IPS DF 19.7 (cell line): Measurements from ENCODE around the gene PDIA2.
"Not testable (repeated sequence)": the region's sequence is repeated elsewhere in the genome, so short reads cannot be mapped to it uniquely, and the experiment has no call there.

Experiments
- DNase-seq: peaks from one replicate; pipeline ENCODE4 v3.0.0-alpha.2; 2013; ENCODE audit warnings: low read depth, low spot score

The PDIA2 gene

DNA sequence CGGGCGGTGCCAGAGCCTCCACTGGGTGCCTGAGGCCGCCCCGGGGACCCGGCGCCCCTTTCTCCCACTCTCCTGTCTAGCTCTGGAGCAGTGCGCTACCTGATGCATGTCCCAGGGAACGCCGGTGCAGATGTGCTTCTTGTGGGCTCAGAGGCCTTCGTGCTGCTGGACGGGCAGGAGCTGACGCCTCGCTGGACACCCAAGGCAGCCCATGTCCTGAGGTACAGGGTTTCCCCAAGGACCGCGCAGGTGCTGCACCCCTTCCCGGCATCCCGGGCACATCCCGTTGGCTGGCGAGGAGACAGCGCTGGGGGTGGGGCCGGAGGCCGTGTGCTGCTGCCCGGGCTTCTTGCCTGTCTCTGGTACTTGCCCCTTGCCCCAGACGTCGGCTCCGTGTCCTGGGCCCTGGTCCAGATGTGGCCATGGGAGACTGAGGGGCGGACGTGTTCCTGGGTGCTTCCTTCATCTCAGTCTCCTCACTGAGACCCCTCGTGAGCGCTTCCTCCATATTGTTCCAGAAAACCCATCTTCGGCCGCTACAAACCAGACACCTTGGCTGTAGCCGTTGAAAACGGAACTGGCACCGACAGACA lies 19.7 kb upstream of the PDIA2 start:
- no peak for DNase-seq

DNA sequence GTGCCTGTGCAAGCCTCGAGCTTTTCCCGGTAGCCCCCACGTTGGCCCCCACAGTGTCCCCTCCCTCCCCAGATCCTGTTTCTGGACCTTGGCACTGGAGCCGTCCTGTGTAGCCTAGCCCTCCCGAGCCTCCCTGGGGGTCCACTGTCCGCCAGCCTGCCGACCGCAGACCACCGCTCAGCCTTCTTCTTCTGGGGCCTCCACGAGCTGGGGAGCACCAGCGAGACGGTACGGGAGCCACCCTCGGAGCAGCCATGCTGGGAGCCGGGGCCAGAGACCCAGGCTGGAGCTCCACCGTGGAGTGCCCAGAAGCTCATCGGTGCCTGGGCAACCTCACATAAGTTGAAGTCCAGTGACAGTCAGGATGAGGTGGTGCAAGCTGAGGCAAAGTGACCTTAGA lies 19.0 kb upstream of the PDIA2 start:
- DNase-seq, result no peak

DNA sequence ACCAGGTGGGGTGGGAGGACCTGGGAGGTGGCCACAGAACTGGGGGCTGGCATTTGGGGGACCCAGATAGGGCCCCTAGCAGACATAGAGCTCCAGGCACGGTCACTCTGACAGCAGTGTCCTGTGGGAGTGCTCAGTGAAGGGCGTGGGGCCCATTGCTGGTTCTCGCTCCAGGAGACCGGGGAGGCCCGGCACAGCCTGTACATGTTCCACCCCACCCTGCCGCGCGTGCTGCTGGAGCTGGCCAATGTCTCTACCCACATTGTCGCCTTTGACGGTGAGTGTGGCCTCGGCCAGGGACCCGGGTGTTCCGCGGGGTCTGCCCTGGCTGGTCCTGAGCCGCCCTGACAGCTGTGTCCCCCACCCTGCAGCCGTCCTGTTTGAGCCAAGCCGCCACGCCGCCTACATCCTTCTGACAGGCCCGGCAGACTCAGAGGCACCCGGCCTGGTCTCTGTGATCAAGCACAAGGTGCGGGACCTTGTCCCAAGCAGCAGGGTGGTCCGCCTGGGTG lies 18.5 kb upstream of the PDIA2 start:
- DNase-seq, result no peak

DNA sequence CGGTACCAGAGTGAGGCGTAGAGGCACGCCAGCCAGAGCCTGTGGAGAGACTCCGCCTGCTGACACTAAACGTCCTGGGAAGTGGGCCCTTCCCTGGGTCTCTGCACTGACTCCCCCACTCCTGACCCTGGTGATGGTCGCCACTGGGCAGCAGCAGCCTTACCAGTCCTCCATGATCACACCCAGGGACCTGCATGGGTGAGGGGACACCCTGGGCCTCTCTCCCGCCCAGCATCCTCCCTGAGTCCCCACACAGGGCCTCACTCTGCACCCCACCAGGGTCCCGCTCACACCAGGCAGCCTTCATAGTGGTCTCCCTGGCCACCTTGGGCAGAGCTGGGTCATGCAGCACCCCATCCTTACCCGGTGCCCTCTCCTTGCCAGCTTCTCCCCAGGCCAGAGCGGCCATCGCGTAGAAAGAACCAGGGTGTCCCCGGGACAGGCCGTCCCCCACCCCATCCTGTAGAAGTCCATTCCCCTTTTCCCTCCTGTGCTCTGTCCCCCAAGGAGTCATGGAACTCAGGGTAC lies 17.9 kb upstream of the PDIA2 start:
- no peak for DNase-seq

DNA sequence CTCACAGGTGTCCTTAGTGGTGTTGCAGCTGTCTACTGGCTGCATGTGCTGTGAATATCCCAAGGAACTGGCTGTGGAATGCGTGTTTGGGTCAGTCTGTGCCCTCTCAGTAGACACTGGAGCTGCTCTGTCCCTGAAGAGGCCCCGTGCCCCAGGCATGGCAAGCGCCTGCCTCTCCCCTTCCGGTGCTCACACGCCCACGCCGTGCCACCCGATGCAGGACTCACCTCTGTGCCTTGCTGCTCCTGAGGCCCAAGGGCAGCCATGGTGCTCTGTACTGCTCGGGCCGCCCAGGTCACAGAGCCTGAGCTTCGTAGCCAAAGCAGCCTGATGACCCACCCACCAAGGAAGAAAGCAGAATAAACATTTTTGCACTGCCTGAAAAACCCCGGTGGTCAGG lies 17.3 kb upstream of the PDIA2 start:
- no peak for DNase-seq

DNA sequence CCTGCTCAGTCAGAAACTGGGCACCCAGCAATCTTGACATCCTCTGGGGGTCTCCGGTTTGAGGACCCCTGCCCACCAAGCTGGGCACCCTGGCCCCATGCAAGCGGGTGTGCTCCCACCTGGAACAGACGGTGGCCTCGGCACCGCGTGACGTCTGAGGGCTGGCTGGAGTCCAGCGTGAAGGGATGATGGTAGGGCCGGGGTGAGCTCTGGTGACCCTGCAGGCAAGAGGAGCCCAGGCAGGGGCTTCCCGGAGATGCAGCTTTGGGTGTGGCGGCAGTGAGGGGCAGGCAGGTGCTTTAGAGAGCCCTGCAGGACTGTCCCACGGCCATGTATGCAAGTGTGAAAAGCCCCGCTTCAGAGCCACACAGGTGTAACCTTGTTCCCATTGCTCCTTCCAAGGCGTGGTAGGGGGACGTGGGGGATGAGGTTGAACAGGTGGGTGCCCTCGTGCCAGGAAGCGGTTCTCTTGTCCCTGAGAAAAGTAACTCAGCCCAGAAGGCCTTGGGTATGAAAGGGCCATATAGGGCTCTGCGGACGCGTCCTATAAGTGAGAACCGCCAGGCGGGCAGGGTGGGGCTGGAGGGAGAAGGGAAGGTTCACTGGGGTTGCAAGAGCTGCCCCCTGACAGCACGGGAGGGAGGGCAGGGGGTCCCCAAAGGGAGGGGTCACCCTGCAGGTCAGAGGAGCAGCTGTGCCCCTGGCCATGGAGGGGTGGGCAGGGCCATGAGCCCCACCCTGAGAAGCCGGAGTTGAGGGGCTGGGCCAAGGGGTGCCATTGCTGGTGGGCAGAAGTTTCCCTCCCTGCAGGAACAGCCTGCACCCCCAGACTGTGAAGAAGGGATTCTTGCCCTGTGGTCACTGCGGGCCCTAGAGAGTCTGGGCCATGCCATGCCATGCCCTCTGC lies 16.5 kb upstream of the PDIA2 start:
- DNase-seq, result no peak

DNA sequence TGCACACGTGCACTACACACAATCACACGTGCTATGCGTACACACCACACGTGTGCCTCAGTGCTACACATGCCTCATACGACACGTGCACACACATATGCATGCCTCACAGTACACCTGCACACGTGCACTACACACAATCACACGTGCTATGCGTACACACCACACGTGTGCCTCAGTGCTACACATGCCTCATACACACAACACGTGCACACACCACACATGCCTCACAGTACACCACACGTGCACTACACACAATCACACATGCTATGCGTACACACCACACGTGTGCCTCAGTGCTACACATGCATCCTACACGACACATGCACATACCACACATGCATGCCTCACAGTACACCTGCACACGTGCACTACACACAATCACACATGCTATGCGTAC lies 15.4 kb upstream of the PDIA2 start:
- DNase-seq, result not testable (repeated sequence)

DNA sequence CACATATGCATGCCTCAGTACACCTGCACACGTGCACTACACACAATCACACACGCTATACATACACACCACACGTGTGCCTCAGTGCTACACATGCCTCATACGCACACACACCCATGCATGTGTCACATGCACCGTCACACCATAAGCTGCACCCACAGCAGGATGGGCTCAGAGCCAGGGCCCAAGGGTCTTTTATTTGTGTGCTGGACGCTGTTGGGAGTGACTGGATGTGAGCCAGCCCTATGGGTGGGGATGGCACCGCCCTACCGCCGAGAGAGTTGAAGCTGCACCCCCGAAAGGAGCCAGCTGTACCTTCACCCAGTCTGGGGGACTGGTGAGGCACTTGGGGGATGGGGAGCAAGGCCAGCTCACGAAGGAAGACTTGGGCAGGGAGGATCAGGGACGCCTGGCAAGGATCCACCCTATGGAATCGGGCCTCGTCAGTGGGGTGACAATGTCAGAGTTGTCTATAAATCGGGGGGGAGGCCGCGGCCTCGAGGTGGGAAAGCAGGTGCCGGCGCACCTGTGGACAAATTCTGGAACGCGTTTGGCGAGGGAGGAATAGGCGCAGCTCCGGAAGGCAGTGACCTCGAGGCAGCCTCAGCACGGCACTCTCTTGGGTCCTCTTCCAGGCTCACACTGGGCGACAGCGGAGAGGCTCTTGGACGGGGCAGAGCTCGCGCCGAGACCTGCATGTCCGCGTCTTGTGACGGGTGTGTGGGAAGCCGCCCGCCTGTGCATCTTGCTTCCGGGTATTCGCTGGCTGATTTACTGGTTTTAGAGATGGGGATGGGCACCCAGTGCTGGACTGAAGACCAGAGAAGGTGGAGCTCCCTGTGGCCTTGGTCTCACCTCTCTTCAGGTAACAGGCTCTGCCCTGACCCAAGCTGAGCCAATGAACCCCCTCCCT lies 14.6 kb upstream of the PDIA2 start:
- no peak for DNase-seq

DNA sequence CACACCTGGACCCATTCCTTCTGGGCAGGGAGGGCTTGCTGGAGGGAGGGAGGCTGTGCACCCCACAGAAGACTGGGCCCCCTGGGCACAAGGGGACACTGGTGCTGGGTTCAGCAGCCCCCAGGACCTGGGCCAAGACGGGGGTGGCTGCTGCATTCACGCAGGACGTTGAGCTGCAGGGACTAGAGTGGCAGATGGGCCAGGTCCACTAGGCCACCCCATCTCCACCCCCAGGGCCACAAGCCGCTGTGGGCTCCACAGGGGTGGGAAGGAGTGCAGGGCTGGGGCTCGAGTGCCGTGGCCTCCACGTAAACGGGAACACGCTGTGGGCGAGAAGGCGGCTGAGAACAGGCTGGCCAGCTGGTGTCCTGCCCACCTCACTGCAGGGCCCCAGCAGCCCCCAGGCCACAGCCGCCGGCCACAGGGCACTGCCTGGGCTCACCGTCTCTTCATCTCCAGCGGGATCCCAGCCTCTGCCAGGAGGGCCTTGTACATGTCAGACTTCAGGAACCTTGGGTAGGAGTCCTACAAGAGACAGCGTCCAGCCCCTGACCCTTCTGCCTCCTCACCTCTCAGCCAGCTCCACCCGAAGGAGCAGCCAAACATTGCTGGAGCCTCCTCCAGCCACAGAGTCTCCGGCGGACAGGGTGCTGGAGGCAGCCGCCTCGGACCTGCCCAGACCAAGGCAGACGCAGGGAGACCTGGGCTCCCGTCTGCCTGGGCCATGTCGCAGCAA lies 13.7 kb upstream of the PDIA2 start:
- no peak for DNase-seq

DNA sequence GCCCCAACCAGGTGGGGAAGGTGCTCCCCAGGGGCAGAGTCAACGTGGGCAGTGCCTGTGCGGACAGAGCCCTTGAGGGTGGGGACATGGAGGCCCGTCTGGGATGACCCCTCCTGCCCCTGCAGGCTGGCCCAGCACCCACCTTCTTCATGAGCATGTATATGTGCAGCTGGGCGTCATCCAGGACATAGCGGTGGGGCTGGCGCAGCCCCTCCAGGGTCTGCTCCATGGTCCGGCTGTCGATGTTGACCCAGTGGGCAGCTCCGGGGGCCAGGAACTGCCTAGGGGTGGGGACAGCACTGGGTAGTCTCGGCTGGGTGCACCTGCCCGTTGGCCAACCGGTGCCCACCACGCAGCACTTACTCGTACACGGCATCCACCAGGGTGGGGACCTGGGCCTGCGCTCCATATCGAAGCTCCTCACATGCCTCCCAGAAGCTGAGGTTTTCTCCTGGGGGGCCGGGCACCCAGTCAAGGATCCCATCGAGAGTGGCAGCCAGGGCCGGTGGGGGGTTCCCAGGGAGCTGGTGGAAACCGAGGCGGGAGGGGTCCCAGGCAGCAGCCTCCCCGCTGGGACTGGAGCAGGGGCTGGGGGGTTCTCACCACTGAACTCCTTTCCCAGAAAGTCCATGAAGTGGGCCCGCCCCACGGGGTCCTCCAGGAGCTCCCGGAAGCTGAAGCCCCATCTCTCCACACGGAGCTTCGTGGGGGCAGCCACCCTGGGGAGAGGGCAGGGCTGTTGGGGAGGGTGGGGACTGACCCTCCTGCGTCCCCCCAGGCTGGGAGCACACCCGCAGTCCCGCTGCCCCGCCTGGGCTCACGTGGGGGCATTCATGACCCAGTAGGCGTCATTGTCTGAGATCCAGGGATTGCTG lies 12.3 kb upstream of the PDIA2 start:
- no peak for DNase-seq

DNA sequence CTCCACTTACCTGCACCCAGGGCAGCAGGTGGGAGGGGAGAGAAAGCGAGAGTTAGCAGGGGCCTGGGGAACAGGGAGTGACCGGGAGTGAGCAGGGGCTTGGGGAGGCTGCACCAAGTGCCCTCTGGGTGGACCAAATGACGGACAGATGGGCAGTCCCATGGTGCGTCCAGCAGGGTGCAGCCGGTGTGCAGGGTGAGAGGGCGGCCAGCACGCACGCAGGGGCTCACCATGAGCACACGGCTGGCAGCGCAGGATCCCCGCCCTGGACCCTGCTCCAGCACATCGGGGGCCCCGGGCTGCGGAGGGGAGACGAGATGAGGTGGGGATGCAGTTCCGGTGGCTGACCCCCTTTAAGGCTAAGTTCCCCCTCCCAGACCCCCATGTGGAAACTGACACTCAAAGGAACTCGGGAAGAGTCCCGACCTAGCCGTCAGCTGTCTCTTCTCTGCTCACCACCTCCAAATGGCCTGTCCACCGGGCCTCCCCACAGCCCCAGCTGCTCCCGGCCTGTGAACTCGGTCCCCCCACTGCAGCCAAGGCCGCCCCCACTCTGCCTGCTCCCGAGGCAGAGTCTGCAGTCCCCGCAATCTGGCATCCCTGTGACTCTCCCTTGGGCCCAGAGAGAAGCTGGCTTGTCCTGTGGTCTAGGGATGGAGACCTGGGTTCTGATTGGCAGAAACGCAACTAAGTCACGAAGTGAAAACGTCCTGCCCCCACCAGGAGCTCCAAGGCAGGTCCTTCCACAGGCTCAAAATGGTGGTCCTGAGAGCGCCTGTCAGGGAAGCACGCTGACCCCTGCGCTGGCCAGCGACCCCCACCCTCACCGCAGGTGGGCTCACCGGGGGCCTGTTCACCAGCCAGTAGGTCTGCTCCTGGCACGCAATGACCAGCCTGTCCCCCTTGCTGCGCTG lies 10.1 kb upstream of the PDIA2 start:
- no peak for DNase-seq

DNA sequence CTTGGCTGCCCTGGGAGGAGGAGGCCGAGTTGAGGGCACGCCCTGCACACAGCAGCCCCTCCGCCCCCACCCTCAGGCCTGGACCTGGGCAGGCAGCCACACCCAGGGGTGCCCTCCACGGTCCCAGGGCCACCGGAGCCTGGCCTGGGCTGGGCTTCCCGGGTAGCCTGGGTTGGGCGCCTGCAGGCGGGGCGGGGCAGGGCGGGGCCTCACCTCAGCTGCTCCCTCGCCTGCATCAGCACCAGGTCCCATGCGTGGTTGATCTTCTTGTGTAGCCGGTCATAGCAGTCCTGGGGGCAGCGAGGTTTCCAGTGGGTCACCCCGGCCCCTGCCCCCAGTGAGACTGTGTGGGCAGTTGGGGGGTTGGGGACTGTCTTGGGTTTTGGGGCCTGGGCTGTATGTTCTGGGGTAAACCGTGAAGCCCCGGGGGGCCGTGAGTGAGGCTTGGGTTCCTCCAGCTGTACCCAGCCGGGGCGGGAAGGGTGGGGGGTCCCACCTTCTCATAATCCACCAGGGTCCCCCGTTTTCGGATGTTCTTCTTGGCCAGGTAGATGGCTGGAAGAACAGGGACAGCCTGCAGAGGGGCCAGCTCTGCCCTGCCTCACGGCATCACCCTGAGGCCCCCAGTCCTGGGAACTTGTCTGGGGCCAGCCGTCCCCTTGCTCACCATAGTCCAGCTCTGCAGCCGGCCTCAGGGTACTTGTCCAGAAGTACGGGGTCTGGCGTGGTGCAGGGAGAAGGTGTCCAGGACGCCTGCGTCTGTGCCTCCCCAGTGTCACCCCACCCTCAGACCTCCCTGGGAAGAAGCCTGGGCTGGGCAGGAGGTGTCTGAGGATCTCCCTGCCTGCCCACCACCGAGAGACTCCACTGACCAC lies 9.2 kb upstream of the PDIA2 start:
- DNase-seq, result no peak

DNA sequence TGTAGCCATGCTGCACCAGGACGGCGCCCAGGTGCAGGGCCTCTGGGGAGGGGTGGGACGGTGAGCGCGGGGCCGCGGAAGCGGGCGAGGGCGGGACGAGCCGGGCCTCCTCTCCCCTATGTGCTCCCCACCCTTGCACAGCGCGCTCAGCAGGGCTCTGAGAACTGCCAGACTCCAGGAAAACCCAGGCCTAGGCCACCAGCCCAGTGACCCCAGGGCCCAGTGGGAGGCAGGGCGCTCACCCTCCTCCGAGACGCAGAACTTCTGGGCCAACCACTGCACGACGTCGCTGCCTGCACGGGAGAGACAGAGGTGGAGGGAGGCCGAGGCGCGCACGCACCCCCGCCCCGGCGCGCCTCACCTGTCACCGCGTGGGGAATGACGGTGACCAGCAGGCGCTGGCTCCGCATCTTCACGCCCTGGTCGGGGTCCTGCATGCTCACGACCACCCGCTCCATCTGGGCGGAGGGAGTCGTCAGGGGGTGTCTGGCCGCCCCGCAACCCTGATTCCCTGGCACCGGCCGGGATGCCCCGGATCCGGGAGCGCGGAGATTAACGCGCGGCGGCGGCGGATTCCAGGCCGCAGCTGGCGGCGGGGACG lies 7.8 kb upstream of the PDIA2 start:
- DNase-seq, result no peak

DNA sequence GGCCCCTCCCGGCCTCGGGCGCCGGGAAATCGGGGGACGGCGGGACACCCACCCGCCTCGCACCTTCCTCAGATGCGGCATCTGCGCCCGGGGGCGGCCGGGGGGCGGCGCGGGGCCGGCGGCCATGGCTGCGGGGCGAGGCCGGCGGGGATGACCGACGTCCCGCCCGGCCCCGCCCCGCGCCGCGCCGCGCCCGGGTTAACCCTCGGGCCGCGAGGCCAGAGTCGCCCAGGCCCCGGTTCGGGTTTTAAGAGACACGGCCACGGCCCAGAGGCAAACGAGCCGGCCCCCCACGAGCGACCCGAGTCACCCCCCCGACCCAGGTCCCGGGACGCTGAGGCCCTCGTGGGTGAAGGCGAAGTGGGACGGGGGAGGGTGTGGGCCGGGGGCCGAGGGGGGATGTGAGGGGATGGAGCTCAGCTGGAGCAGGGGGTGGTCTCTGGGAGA lies 7.2 kb upstream of the PDIA2 start, which contains the start of gene RGS11:
RGS11 (minus strand) TSS at position 159 of the 447 bp plus-strand sequence; CDS start at position 126, 33 bp downstream.
- no peak for DNase-seq

DNA sequence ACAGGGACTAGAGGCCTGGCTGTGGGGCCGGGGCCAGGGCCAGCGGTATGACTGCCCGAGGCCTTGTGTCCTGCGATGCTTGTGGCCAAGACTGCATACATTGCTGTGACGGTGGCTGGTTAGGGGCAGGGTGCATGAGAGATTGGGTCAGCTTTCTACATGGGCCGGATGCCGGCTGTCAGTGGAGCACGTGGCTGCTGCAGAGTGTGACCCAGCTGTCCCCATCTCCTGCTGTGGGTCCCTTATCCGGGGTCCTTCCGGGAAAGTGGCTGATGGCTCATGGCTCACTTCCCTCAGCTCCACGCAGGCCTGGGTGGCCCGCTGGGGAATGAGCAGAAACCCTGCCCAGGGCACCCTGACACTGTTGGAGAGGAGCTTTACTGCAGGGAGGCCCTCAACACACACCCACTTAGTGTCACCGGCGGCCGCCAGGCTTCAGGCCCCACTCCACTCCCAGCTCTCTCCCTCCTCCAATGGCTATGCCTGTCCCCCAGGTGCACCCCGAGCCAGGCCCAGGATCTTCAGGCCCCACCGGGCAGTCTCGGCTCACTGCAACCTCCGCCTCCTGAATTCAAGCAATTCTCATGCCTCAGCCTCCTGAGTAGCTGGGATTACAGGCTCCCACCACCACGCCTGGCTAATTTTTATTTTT lies 6.4 kb upstream of the PDIA2 start:
- no peak for DNase-seq

DNA sequence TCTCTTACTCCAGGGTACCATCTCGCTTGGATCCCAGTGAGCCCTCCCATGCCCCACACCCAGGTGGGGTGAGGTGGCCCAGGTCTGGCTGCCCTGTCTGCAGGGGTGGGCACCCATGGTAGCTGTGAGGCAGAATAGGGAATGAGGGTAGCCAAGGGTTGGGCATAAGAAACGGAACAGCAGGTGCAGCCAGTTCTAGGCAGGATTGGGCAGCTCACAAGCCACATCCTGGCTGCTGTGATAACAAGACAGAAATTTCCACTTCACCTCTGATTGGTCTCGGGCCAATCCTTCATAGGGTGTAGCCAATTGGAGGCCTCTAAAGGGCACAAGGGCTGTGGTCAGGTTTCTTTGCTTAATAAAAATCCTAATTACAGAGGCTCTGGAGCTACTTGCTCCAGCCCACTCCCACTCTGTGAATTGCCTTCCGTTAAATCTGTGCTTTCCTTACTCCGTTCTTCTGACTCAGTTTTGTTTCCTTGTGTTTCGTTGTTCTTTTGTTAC lies 4.0 kb upstream of the PDIA2 start:
- no peak for DNase-seq

DNA sequence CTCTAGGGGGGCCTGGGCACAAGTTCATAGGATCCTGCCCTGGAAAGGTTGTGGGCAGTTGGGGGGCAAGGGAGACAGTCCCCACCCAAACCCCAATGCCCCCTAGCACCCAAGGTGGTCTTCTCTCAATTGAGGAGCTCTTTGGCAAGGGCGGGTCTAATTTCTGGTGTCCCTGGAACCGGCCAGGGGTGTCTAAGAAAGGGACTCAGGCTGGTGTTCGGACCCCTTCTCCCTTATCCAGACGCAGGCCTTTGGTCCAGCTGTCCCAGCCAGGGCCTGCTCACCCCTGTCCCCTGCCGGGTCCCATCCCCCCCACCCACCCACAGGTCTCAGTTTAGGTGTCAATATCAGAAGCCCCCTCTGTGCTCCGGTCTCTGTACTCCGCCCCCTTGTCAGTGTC lies 3.4 kb upstream of the PDIA2 start:
- no peak for DNase-seq
